ENCODE results near the gene PHACTR3.

- TF ChIP-seq, protein P1, sequence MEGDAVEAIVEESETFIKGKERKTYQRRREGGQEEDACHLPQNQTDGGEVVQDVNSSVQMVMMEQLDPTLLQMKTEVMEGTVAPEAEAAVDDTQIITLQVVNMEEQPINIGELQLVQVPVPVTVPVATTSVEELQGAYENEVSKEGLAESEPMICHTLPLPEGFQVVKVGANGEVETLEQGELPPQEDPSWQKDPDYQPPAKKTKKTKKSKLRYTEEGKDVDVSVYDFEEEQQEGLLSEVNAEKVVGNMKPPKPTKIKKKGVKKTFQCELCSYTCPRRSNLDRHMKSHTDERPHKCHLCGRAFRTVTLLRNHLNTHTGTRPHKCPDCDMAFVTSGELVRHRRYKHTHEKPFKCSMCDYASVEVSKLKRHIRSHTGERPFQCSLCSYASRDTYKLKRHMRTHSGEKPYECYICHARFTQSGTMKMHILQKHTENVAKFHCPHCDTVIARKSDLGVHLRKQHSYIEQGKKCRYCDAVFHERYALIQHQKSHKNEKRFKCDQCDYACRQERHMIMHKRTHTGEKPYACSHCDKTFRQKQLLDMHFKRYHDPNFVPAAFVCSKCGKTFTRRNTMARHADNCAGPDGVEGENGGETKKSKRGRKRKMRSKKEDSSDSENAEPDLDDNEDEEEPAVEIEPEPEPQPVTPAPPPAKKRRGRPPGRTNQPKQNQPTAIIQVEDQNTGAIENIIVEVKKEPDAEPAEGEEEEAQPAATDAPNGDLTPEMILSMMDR (IDR thresholded peaks at IDR 0.05), result no peak
- TF ChIP-seq EZH2 (IDR thresholded peaks at IDR 0.05), result no peak
These were observed 9.5 kb downstream of the PHACTR3 start for GRCh38 chr20:59613861-59614260.

All from neural progenitor cell (in vitro differentiated cells).